Fibroblast of lung (primary cell): Measurements from ENCODE around the gene C1orf232.

Experiments
- CTCF ChIP-seq, 2 donors: IDR thresholded peaks in 1 of 2; conservative IDR thresholded peaks in 1 of 2; 1 replicate in 1 of 2; 2 replicates in 1 of 2; pipeline ENCODE4 v1.5.1; 2011 to 2012; ENCODE audit warnings: low read length in 2 of 2, control low read depth in 1 of 2, inconsistent platforms in 1 of 2, low read depth in 1 of 2, mild to moderate bottlenecking in 1 of 2
- EZH2 ChIP-seq: IDR thresholded peaks from 2 replicates; pipeline ENCODE4 v1.5.1; 2012; ENCODE audit warnings: low read length, control low read depth, mild to moderate bottlenecking; ENCODE audit errors: missing control alignments

GRCh38 chr1:26148887-26149286 lies 19.9 kb downstream of the C1orf232 start:
- TF ChIP-seq EZH2, result no peak
- TF ChIP-seq CTCF (conservative IDR thresholded peaks at IDR 0.05 in 1 of 2, IDR thresholded peaks at IDR 0.05 in 1 of 2; ENCODE audit: low read depth in 1 of 2, low read length in 2 of 2), result no peak
